ENCODE data around the gene MTMR11. TPM values are rescaled to one million over a fixed set of nuclear protein-coding genes. Genes with fewer than 3 reads are reported as not detected.
"Not testable (repeated sequence)": the region's sequence is repeated elsewhere in the genome, so short reads cannot be mapped to it uniquely, and the experiment has no call there.

The MTMR11 gene
- total RNA-seq, 2 donors from 2014 or later, result 18.4 to 23.7 TPM

DNA sequence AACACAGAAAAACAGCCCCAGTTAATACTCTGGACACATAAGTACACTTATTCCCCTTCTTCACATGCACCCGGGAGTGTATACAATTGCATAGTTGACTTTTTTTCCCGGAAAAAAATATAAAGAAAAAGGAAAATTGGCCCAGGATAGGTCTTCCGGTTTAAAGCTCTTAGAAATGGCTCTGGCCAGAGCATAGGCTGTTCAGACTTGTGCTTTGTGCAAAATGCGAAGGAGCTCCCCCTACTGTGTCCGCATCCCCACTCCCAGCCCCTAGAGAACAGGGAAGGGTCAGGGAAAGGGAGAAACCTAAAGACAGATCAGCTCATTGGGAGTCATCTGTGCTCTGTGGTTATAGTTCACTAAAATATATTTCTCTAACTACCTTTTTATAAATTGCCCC is 5.5 kb upstream of the MTMR11 start:
- intact Hi-C loops (cut with DNase I), result no loop called here
- no peak for DNase-seq (ENCODE audit: low spot score)

DNA sequence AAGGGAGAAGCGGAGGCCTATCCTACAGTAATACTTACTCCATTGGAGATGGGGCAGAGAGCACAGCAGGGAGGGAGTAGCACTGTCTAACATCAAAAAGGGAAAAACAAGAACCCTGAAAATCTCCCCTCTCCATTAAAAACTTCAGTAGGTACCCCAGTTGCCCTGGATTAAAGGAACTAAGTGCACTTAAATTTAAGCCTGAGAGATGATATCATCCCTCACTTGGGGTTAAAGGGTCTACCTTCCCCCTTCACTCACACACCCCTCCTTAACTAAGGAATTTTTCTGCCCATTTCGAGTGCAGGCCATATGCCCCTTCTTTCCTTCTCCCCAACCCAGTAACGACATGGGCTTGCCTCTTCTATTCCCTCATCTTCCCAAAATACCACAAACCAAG is 3.7 kb upstream of the MTMR11 start:
- DNase-seq (ENCODE audit: low spot score), result no peak
- intact Hi-C loops (cut with DNase I), result no loop called here

DNA sequence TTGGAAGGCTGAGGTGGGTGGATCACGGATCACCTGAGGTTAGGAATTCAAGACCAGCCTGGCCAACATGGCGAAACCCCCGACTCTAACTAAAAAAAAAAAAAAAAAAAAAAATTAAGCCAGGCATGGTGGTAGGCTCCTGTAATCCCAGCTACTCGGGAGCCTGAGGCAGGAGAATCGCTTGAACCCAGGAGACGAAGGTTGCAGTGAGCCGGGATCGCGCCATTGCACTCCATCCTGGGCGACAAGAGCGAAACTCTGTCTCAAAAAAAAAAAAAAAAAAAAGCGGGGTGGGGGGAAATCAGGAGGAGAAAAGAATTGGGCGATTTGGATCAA is 2.0 kb upstream of the MTMR11 start:
- intact Hi-C loops (cut with DNase I); DNase-seq (ENCODE audit: low spot score): not testable (repeated sequence)

DNA sequence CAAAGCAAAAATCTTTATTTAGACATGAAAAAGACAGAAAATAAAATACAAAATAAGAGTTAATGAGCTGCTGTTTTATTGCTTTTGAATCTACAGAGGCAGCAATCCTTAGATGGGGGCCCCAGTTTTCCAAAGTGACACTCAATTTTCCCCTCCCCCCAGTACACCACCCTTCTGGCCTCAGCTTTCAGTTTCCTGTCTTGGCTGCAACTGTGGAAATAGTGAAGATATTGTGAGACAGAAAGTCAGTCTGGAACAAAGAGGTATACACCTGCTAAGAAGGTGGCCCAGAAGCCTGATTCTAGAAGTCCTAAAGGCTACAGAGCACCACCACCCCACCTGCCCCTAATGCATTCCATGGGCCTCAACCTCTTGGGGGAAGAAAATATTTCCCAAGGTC is 1.1 kb upstream of the MTMR11 start:
- intact Hi-C loops (cut with DNase I), result no loop called here
- no peak for DNase-seq (ENCODE audit: low spot score)

DNA sequence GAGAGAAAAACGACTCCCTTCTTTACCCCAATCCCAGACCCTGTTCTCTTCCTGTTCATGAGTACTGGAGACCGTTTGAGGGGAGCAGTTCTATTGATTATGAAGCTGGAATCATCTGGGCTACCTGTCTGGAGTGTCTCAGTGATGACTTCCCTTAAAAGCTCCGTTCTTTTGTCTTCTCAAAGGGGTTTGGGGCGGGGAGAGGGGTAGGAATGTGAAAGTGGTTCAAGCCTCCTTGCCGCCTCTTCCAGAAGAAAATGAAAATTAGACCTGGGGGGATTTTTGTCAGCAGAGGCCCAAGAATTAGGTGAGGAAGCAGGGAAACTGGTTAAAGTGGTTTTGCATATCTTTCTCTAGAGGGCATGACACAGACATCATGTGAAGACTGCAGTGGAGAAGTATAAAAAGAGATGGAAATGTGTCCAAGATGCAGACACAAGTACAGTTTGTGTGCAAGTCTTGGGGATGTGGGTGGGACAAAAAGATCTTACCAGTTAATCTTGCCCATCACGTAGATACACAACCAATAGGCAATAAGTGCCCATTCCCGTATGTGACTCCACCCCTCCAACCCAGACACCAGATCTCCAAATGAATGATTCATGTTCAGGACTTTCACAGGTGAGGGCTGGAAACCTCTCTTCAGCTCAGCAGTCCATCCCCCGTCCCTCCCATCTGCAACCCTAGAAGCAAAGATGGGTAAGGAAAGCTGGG is 470 bp upstream of the MTMR11 start:
- intact Hi-C loops (cut with DNase I), result no loop called here
- DNase-seq (ENCODE audit: low spot score), result no peak

DNA sequence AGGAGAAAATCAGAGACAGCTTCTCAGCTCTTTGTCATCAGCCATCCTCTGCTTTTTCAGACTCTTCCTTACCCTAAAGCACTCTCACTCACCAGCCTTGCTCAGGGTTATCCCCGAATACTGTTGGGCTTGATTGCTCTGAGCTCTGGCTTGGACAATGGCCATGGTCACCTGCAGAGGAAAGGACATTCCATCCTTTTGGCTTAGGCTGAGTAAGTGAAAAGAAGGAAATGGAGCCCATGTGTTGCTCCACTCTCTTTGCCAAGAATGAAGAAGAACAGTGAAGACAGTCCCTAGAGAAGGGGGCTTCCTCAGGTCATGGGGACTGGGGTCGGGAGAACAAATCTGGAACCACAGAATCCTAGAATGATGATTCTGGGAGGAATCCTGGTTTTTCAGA is 2.3 kb downstream of the MTMR11 start:
- intact Hi-C loops (cut with DNase I), result no loop called here
- DNase-seq (ENCODE audit: low spot score), result no peak

DNA sequence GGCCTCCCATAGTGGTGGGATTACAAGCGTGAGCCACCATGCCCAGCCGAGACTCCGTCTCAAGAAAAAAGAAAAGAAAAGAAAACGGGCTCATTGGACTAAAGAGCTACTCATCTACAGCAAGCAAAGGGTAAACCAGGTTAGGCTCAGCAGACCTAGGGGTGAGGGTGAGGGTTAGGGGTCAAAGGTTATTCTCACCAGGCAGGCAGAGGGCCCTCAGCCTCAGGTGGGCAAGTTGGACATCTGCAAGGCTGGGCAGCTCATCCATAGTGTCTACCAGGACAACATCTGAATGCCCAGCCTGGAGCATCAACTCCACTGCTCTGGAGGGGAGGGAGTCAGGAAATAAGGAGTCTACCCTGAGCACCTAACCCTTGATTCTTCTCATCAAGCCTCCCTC is 3.5 kb downstream of the MTMR11 start:
- intact Hi-C loops (cut with DNase I), result no loop called here
- no peak for DNase-seq (ENCODE audit: low spot score)

- intact Hi-C loops (cut with DNase I), result no loop called here
- no peak for DNase-seq (ENCODE audit: low spot score)
Observed at GRCh38 chr1:149932474-149932873, 4.2 kb downstream of the MTMR11 start.

GRCh38 chr1:149931212-149931790 is 5.4 kb downstream of the MTMR11 start:
- intact Hi-C loops (cut with DNase I), result no loop called here
- no peak for DNase-seq (ENCODE audit: low spot score)

GRCh38 chr1:149929856-149930255 is 6.8 kb downstream of the MTMR11 start:
- intact Hi-C loops (cut with DNase I), result no loop called here
- no peak for DNase-seq (ENCODE audit: low spot score)

DNA sequence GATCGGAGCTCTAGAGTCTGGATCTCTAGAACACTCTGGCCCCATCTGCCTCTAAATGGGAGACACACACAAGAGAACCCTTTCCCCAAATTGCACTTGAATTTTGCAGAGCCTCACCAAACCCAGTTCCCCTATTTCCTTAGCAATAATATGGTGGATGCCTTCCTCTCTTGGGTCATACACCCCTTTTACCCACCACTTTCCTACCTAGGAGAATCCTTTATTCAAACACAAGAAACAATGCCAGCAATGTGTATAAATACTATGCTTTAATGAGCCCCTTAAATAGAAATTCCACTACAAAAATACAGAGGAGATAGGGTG is 8.3 kb downstream of the MTMR11 start:
- intact Hi-C loops (cut with DNase I), result no loop called here
- no peak for DNase-seq (ENCODE audit: low spot score)

- peak; percentile 99 for DNase-seq (ENCODE audit: low spot score)
- intact Hi-C loops (cut with DNase I), result no loop called here
Observed at GRCh38 chr1:149927563-149928400, 8.9 kb downstream of the MTMR11 start, which contains the start of gene SF3B4. SF3B4 (minus strand) TSS chr1:149927803; CDS start chr1:149927759, 44 bp downstream.

- intact Hi-C loops (cut with DNase I), result no loop called here
- DNase-seq (ENCODE audit: low spot score), result no peak
Observed at GRCh38 chr1:149927056-149927562, 9.6 kb downstream of the MTMR11 start.

DNA sequence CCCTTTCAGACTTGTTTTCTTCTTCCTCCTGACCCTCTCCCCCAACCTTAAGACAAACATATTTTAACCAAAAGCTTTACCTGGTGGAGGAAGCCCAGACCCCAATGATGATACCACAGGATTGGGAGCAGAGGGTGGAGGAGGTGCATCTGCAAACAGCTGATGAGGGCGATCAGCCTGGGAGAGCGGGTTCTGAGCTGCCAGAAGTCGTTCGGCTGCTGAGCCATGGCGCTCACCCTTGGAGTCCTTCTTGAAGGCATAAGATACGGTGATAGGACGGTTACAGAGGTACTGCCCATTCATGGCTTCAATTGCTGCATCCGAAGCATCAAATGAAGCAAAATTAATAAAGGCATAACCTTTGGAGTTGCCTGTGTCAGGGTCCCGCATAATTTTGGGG is 10.4 kb downstream of the MTMR11 start:
- no peak for DNase-seq (ENCODE audit: low spot score)
- intact Hi-C loops (cut with DNase I), result no loop called here

GRCh38 chr1:149925751-149926150 is 10.9 kb downstream of the MTMR11 start:
- DNase-seq (ENCODE audit: low spot score), result no peak
- intact Hi-C loops (cut with DNase I), result no loop called here

GRCh38 chr1:149925345-149925744 is 11.3 kb downstream of the MTMR11 start:
- DNase-seq (ENCODE audit: low spot score), result no peak
- intact Hi-C loops (cut with DNase I), result no loop called here

GRCh38 chr1:149923626-149924025 is 13.1 kb downstream of the MTMR11 start:
- intact Hi-C loops (cut with DNase I), result no loop called here
- no peak for DNase-seq (ENCODE audit: low spot score)

- no peak for DNase-seq (ENCODE audit: low spot score)
- intact Hi-C loops (cut with DNase I), result no loop called here
Observed at GRCh38 chr1:149917571-149918144, 19.0 kb downstream of the MTMR11 start, which contains the start of gene SV2A. SV2A (minus strand) TSS chr1:149917844; CDS start chr1:149913840, 4,004 bp downstream.

- DNase-seq (ENCODE audit: low spot score), result no peak
- intact Hi-C loops (cut with DNase I), result no loop called here
Observed at GRCh38 chr1:149916898-149917252, 19.8 kb downstream of the MTMR11 start.

Data from posterior vena cava (tissue), 2 donors.